Gastrocnemius medialis (tissue), 4 donors: ENCODE results near the gene WASHC1.
"Not testable (repeated sequence)": the region's sequence is repeated elsewhere in the genome, so short reads cannot be mapped to it uniquely, and the experiment has no call there.

Experiments used
- CTCF ChIP-seq, 5 experiments: fragments of 450-650 bp in 3 of 5; fragments of 200-600 bp in 2 of 5; sonication (generic) in 2 of 5; IDR thresholded peaks in 4 of 5; conservative IDR thresholded peaks in 1 of 5; 1 replicate in 4 of 5; 2 replicates in 1 of 5; pipeline ENCODE4 v1.5.1; 2016 to 2019; ENCODE audit warnings: antibody characterized with exemption in 5 of 5, mild to moderate bottlenecking in 3 of 5, moderate library complexity in 3 of 5
- POLR2A ChIP-seq, 2 donors: fragments of 450-650 bp; IDR thresholded peaks; one replicate each; pipeline ENCODE4 v1.6.1; 2017; ENCODE audit warnings: antibody characterized with exemption in 2 of 2, mild to moderate bottlenecking in 2 of 2, moderate library complexity in 2 of 2

DNA sequence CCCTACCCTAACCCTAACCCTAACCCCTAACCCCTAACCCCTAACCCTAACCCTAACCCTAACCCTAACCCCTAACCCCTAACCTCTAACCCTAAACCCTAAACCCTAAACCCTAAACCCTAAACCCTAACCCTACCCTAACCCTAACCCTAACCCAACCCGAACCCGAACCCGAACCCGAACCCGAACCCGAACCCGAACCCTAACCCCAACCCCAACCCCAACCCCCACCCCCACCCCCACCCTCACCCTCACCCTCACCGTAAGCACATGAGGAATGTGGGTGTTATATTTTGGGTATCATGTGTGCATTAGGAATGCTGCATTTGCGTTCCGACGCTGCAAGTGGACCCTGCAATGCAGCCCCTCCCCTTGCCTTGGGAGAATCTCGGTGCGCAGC is 19.0 kb downstream of the WASHC1 start:
- TF ChIP-seq POLR2A (IDR thresholded peaks at IDR 0.05); CTCF (IDR thresholded peaks at IDR 0.05 in 4 of 5, conservative IDR thresholded peaks at IDR 0.05 in 1 of 5): not testable (repeated sequence)
